ENCODE measurements around the gene CAPN9.

CAPN9 gene

DNA sequence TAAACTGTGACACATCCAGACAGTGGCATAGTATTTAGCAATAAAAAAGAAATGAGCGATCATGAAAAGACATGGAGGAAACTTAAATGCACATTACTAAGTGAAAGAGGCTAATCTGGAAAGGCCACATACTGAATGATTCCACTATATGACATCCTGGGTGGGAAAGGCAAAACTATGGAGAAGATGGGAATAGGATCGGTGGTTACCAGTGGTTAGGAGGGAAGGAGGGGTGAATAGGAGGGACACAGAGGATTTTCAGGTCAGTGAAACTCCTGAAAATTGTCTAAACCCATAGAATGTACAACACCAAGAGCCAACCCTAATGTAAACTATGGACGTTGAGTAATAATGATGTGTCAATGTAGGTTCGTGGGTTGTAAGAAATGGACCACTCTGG, 47.1 kb upstream of the CAPN9 start:
- peaks cover 13% of the 10 kb centered on the region for H3K27me3 ChIP-seq (ENCODE audit: insufficient read depth, low read length, poor library complexity)
- H3K36me3 ChIP-seq (ENCODE audit: insufficient read depth, low read length) = no peaks in the 10 kb centered on the region
- H3K9ac ChIP-seq (ENCODE audit: low read depth, low read length) = no peak overlapping the region
- H3K27ac ChIP-seq (ENCODE audit: low read length) = no peak overlapping the region
- no peaks in the 10 kb centered on the region for H3K4me1 ChIP-seq (ENCODE audit: insufficient read depth, low read length)
- H3K4me3 ChIP-seq (ENCODE audit: low read depth in 1 of 2, low read length in 2 of 2) = no peak overlapping the region
- H3K4me2 ChIP-seq (ENCODE audit: insufficient read depth, low read length) = no peak overlapping the region
- no peaks in the 10 kb centered on the region for H3K79me2 ChIP-seq (ENCODE audit: insufficient read depth, low read length)
- ATAC-seq (ENCODE audit: insufficient read depth, low read depth) (no peak), DNase-seq (no peak)
- H2AFZ ChIP-seq (ENCODE audit: low read depth, low read length) = no peak overlapping the region
- TF ChIP-seq, protein P1, sequence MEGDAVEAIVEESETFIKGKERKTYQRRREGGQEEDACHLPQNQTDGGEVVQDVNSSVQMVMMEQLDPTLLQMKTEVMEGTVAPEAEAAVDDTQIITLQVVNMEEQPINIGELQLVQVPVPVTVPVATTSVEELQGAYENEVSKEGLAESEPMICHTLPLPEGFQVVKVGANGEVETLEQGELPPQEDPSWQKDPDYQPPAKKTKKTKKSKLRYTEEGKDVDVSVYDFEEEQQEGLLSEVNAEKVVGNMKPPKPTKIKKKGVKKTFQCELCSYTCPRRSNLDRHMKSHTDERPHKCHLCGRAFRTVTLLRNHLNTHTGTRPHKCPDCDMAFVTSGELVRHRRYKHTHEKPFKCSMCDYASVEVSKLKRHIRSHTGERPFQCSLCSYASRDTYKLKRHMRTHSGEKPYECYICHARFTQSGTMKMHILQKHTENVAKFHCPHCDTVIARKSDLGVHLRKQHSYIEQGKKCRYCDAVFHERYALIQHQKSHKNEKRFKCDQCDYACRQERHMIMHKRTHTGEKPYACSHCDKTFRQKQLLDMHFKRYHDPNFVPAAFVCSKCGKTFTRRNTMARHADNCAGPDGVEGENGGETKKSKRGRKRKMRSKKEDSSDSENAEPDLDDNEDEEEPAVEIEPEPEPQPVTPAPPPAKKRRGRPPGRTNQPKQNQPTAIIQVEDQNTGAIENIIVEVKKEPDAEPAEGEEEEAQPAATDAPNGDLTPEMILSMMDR (IDR thresholded peaks at IDR 0.05; ENCODE audit: borderline replicate concordance, extremely low read depth, low read length, poor library complexity, severe bottlenecking) = no peak
- TF ChIP-seq EZH2 (IDR thresholded peaks at IDR 0.05; ENCODE audit: borderline replicate concordance, low read depth, low read length, severe bottlenecking) = no peak
- no peaks in the 10 kb centered on the region for H4K20me1 ChIP-seq (ENCODE audit: insufficient read depth, low read length)
- H3K9me3 ChIP-seq (ENCODE audit: insufficient read depth, low read length, severe bottlenecking) = no peaks in the 10 kb centered on the region

- DNase-seq (no peak), ATAC-seq (ENCODE audit: insufficient read depth, low read depth) (no peak)
- H3K27me3 ChIP-seq (ENCODE audit: insufficient read depth, low read length, poor library complexity) = peaks cover 13% of the 10 kb centered on the region
- TF ChIP-seq EZH2 (IDR thresholded peaks at IDR 0.05; ENCODE audit: borderline replicate concordance, low read depth, low read length, severe bottlenecking) = no peak
- TF ChIP-seq, protein P1 (IDR thresholded peaks at IDR 0.05; ENCODE audit: borderline replicate concordance, extremely low read depth, low read length, poor library complexity, severe bottlenecking) = no peak
- no peaks in the 10 kb centered on the region for H3K9me3 ChIP-seq (ENCODE audit: insufficient read depth, low read length, severe bottlenecking)
- no peaks in the 10 kb centered on the region for H4K20me1 ChIP-seq (ENCODE audit: insufficient read depth, low read length)
- no peaks in the 10 kb centered on the region for H3K4me1 ChIP-seq (ENCODE audit: insufficient read depth, low read length)
- no peaks in the 10 kb centered on the region for H3K79me2 ChIP-seq (ENCODE audit: insufficient read depth, low read length)
- H3K36me3 ChIP-seq (ENCODE audit: insufficient read depth, low read length) = no peaks in the 10 kb centered on the region
- H3K4me3 ChIP-seq (ENCODE audit: low read depth in 1 of 2, low read length in 2 of 2) = no peak overlapping the region
- H3K27ac ChIP-seq (ENCODE audit: low read length) = no peak overlapping the region
- H3K9ac ChIP-seq (ENCODE audit: low read depth, low read length) = no peak overlapping the region
- H3K4me2 ChIP-seq (ENCODE audit: insufficient read depth, low read length) = no peak overlapping the region
- H2AFZ ChIP-seq (ENCODE audit: low read depth, low read length) = no peak overlapping the region
Observed at GRCh38 chr1:230701434-230701833, 45.8 kb upstream of the CAPN9 start.

DNA sequence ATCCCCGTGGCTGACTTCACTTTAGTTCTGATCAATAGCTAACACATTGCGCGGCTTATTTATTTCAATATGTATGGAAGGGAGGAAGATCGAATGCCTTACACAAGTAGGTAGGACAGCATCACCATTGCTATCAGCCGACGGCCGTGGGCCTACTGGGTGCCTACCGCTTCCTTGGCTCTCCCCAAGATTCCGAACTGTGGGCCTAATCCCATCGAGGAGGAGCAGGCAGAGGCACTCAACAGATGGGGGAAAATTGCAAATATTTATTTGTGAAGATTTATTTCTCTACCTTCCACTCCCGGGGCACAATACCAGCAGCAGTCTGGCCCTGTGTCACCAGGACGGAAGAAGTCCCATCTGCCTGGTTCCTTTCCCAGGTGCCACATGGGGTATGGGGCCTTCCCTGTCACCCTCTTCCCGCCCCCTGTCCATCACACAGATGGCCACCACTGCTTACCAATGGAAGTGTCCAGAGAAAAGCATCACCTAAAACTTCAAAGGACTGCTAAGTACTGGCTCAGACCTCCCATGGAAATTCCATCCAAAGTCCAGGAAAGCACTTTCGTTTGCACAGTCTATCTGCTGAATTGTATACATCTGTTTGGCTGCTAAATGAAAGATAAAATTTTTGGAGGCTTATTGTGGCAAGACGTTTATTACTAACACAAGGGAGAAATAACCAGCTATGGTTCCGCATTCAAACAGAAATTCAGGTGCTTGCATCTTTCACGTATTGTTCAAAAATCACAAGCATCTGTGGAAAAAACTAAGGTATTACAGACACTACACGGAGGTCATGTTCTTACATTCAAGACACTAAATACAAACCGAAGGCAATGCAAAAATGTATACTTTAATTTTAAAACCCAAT, 45.1 kb upstream of the CAPN9 start:
- H3K4me1 ChIP-seq (ENCODE audit: insufficient read depth, low read length) = no peaks in the 10 kb centered on the region
- no peak overlapping the region for H3K4me2 ChIP-seq (ENCODE audit: insufficient read depth, low read length)
- H3K27ac ChIP-seq (ENCODE audit: low read length) = no peak overlapping the region
- no peak for DNase-seq
- H2AFZ ChIP-seq (ENCODE audit: low read depth, low read length) = no peak overlapping the region
- no peaks in the 10 kb centered on the region for H3K79me2 ChIP-seq (ENCODE audit: insufficient read depth, low read length)
- no peaks in the 10 kb centered on the region for H4K20me1 ChIP-seq (ENCODE audit: insufficient read depth, low read length)
- H3K27me3 ChIP-seq (ENCODE audit: insufficient read depth, low read length, poor library complexity) = peaks cover 13% of the 10 kb centered on the region
- no peaks in the 10 kb centered on the region for H3K9me3 ChIP-seq (ENCODE audit: insufficient read depth, low read length, severe bottlenecking)
- no peak for ATAC-seq (ENCODE audit: insufficient read depth, low read depth)
- TF ChIP-seq, protein P1 (IDR thresholded peaks at IDR 0.05; ENCODE audit: borderline replicate concordance, extremely low read depth, low read length, poor library complexity, severe bottlenecking) = no peak
- TF ChIP-seq EZH2 (IDR thresholded peaks at IDR 0.05; ENCODE audit: borderline replicate concordance, low read depth, low read length, severe bottlenecking) = no peak
- no peak overlapping the region for H3K9ac ChIP-seq (ENCODE audit: low read depth, low read length)
- no peaks in the 10 kb centered on the region for H3K36me3 ChIP-seq (ENCODE audit: insufficient read depth, low read length)
- H3K4me3 ChIP-seq (ENCODE audit: low read depth in 1 of 2, low read length in 2 of 2) = no peak overlapping the region

Data from DND-41 (cell line).